ENCODE data around the gene RFX7.

The RFX7 gene

GRCh38 chr15:56244038-56244810 lies 545 bp upstream of the RFX7 start:
- no peak for DNase-seq

- no peak for DNase-seq
Measured at GRCh38 chr15:56242576-56243162, 1.0 kb downstream of the RFX7 start.

- no peak for DNase-seq
Measured at GRCh38 chr15:56241374-56242105, 2.1 kb downstream of the RFX7 start.

DNA sequence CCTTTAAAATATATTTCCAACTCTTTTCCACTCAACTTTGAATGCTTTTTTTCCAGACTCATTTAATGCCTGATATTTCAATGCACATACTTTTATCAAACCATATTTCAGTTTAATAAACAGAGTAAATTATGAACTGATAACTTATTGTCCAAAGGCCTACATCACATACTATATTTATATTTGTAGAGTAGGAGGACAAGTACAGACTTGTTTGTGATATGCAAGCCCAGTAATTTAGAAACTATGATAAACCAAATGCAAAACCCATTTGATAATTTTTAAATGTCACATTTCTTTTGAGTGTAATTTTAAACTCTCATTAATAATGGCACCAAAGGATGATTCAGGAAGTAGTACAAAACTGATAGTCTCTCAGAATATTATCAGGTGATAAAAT lies 3.3 kb downstream of the RFX7 start:
- DNase-seq, result no peak

DNA sequence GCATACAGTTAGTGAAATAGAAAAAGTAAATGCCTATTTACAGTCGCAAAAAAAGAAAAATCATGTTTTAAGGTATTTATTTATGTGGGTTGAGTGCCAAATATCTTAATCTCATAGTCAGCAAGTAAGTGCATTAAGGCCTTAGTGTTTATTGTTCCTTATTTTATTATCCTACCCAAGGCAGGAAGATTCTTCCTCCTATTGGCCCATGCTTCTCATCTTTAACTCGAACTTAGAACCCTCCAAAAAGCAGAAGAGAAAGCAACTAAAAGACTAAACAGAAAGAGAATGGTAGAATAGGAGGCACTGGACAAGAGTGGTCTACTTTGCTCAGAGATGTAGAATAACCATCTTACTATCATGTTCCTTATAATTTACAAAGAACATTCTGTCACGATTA lies 7.5 kb downstream of the RFX7 start:
- DNase-seq, result no peak

DNA sequence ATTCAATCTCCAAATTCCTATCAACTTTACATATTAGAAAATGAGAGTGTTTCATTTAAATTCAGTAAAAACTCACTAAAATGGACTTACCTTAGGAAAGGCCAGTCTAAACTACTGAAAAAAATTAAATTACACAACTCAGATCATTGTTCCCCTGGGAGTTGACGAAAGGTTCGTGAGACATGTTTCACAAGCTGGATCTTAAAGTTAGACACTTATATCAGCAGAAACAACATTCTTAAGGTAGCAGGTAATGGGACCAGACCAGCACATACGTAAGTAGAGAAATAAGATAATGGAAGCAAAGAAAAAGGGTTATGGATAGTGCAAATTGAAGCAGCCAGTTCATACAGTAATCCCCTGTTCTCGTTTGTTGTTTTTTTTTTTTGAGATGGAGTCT lies 8.9 kb downstream of the RFX7 start:
- DNase-seq, result no peak

DNA sequence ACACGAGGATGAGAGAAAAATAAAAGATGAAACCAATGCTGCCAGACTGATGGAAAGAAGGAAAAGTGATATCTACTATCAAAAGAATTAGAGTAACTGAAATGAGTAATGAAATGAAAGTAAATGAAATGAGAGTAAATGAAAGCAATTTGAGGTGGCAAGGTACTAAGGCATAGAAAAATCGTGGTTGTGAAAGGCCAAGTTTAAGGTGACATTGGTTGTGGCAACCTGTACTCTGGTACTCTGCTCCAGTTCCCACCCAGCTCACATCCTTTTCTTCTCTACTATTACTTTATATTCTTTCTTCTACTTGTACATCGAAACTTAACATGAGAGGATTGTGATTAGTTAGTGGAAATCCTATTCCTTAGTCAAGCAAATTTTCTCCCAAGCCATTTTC lies 10.1 kb downstream of the RFX7 start:
- no peak for DNase-seq

GRCh38 chr15:56232058-56232457 lies 11.6 kb downstream of the RFX7 start:
- DNase-seq, result no peak

- DNase-seq, result no peak
Measured at GRCh38 chr15:56228854-56229253, 14.8 kb downstream of the RFX7 start.

DNA sequence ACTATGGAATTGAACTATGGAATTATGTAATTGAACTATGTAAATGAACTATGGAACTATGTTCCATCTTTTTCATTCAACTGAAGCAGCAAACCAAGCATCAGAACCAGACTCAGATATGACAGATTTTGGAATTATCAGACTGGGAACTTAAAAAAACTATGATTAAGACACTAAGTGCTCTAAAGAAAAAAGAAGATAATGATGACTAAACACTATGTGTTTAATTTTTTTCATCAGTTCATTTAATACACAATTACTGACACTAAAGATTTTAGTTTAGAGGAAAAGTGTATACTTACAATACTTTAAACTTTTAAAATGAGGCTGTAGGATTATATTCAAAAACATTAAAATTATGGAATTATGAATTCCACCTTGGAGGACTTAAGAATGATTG lies 15.3 kb downstream of the RFX7 start:
- no peak for DNase-seq

- DNase-seq, result no peak
Measured at GRCh38 chr15:56227780-56228179, 15.9 kb downstream of the RFX7 start.

- DNase-seq, result no peak
Measured at GRCh38 chr15:56227306-56227705, 16.4 kb downstream of the RFX7 start.

GRCh38 chr15:56225520-56225919 lies 18.2 kb downstream of the RFX7 start:
- DNase-seq, result no peak

- DNase-seq, result no peak
Measured at GRCh38 chr15:56222302-56222701, 21.4 kb downstream of the RFX7 start.

DNA sequence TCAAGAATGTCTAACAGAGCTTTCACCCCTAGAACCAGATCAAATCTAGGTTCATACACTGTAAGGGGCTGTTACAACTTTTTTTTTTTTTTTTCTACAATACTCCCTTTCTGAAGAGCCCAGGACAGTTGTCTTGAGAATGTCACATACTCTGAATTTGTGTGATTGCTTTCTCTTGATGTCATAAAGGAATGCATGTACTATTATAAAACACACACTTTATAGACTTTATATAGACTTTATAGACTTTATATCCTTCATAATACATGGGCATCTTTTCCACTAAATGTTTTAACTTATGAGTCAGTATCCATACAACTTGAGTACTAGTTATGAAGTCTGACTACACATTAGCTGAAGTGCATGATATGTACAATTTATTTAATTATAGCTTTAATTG lies 26.3 kb downstream of the RFX7 start:
- no peak for DNase-seq

DNA sequence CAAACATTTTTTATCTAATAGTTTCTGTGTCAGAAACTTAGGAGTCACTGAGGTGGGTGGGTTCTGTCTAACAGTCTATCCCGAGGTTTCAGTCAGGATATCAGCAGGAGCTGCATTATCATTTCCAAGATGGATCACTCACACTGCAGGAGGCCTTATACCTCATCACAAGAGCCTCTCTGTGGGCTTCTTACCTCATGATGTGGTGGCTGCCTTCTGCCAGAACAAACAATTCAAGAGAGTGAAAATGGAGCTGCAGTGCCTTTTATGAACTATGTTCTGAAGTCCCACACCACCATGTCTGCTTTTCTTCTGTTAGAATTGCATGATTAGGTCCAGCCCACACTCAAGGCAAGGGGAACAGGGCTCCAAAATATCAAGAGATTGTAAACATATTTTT lies 27.9 kb downstream of the RFX7 start:
- DNase-seq, result no peak

- DNase-seq, result no peak
Measured at GRCh38 chr15:56211960-56212550, 31.6 kb downstream of the RFX7 start.

GRCh38 chr15:56211064-56211463 lies 32.6 kb downstream of the RFX7 start:
- DNase-seq, result no peak

- DNase-seq, result no peak
Measured at GRCh38 chr15:56208641-56209155, 35.0 kb downstream of the RFX7 start.

DNA sequence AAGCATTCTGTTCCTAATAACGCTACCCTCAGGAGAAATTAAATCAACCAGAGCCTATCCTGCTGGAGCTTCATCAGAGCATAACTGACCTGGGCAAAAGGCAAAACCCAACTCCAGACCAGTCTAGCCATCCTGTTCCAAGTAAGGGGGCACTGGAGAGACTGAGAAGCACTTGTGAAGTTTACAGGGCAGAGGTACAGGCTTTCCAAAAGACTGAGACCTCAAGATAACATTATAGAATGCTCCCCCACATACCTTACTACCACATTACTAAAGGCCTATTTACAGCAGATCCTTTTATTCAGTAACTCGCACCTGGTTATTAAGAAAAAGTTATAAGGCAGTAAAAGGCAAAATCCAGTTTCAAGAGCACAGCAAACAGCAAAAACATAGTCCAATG lies 35.5 kb downstream of the RFX7 start:
- no peak for DNase-seq

DNA sequence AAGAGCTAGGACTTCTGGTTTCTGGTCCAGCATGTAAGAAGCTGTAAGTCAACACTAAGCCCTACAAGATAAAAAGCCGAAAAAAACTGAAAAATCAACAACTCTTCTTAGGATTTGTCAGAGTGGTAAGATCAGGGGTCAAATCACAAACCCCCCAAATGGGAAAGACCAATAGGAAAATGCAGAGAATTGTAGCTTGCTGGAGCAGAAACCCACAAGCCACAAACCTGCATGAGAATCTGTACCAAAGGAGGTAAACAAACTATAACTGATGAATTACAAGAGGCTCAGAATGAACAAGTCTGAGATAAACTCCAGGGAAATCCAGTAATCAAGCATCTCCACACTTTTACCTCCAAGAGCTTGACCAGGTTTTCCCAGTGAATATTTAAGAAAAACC lies 36.0 kb downstream of the RFX7 start:
- no peak for DNase-seq

DNA sequence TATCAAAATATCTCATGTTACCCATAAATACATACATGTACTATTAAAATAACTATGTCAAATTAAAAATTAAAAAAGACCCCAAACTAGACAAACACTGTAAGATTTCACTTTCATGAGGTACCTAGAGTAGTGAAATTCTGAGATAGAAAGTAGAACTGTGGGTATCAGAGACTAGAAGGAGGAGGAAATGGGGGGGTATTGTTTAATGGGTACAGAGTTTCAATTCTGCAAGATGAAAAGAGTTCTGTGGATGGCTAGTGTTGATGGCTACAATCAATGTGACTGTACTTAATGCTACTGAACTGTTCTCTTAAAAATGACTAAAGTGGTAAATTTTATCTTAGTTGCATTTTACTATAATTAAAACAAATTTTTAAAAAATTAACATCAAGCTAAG lies 36.6 kb downstream of the RFX7 start:
- DNase-seq, result no peak

DNA sequence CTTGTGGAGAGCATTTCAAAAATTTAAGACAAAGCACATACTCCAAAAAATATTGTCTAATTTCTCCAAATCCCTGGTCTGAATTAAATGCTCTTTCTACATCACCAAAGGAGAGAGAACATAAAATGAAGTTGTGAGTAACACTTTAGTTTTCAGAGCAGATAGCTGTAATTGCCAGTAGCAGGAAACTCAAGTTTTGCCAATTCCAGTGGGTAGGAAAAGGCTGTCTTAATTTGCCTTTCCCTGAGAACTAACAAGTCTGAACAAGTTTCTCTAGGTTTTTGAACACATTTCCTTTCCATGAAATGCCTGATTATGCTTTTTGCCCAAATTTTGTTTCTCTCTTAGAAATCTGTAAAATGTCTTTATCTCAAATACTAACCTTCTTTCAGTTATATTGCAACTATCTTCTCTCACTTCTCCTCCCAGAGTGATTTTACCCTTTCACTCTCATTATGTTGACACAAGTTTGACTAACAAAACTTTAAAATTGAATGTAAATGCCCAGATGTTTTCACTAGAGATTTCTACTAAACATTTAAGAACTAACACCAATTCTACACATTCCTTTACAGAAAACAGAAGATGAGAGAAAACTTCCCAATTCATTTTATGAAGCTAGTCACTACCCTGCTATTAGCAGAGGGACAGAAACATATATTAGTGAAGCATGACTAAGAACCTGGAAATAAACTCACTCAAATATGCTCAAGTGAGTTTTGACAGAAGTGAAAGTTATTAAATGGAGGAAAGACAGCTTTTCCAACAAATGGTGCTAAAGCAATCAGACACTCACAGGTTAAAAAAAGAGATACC lies 38.4 kb downstream of the RFX7 start:
- DNase-seq, result no peak
